ENCODE results near the gene LRRC10B.

The LRRC10B gene

DNA sequence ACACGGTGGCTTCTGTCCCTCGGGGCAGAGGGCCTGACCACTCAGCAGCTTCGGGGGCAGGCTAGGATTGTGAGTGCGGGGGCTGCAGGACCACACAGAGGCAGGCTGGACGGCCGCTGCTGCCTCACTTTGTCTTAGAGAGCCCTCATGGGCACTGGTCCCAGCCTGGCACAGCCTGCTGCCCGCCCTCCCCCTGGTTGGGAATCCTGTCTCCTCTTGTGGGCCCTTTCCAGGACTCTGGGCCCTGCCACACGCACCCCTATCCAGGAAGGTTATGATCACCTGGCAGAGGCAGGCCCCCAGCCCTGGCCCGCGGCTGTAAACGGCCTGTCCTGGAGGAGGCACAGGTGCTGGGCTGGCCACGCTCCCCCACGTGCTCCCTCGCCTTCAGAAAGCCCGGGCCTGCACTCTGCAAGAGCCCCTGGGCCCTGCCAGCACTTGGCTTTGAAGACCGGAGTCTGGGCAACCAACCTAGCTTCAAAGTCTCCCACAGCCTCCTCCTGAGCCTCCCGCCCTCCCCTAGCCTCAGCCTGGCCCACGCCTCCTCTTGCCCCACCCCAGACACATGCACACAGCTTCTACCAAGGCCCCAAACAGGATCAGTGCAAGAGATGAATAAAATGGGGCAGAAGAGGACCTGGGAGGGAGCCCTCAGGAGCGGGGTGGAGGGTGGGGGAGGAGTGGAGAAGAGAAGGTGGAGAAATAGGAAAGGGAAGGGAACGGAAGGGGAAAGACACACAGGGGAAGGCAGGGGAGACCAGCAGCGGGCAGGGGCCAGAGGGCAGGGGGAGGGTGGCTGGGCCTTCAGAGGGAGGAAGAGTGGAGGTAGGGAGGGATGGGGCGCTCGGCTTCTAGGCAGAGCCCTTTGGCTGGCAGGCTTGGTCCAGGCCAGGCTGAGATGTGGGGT, 41.4 kb downstream of the LRRC10B start:
- no peak for DNase-seq

DNA sequence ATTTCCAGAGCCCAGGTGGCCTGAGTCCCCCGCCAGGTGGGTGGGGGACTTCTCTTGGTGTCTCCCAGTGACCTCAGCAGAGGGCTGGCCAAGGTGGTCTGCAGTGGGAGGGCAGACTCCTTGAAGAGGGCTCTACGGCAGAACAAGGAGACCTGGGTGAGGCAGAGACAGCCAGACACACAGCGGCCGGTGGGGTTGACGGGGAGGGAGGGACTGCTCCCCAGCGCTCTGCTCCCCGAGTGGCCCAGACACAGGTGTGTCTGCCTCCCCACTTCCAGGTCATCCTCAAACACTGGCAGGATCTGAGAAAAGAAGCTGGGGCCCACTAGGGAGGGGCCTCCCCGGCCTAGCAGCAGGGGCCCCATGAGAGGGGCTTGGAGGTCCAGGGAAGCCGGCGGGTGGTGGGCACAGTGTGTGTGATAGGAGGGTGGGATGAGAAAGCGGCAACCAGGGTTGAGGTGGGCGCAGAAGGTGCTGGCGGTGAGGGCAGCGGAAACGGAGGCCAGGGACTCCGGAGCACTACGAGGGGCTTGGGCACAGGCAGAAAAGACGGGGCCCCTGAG, 42.2 kb downstream of the LRRC10B start:
- DNase-seq: no peak

GRCh38 chr11:61551634-61552033, 43.1 kb downstream of the LRRC10B start:
- no peak for DNase-seq

DNA sequence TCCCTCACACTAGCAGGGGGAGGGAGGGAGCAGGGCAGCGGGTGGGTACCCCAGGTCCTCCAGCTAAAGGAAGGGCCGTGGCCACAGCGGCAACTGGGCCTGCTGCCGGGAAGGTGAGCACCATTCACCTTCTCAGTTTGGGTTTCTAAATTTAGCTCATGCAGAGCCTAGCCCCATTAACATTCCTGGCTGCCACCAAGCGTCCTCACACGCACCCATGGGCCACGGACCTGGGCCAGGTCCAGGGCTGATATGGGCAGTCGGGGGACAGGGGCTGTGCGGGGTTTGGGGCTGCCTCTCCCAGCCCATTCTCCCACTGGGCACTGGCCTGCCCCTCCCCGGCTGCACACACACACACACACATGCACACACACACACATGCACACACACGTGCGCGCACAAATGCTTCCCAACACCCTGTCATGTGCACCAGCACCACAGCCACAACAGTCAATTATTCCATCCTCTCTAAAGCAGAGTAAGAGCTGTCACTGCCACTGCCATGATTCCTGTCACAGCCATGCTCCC, 43.6 kb downstream of the LRRC10B start:
- DNase-seq: no peak

DNA sequence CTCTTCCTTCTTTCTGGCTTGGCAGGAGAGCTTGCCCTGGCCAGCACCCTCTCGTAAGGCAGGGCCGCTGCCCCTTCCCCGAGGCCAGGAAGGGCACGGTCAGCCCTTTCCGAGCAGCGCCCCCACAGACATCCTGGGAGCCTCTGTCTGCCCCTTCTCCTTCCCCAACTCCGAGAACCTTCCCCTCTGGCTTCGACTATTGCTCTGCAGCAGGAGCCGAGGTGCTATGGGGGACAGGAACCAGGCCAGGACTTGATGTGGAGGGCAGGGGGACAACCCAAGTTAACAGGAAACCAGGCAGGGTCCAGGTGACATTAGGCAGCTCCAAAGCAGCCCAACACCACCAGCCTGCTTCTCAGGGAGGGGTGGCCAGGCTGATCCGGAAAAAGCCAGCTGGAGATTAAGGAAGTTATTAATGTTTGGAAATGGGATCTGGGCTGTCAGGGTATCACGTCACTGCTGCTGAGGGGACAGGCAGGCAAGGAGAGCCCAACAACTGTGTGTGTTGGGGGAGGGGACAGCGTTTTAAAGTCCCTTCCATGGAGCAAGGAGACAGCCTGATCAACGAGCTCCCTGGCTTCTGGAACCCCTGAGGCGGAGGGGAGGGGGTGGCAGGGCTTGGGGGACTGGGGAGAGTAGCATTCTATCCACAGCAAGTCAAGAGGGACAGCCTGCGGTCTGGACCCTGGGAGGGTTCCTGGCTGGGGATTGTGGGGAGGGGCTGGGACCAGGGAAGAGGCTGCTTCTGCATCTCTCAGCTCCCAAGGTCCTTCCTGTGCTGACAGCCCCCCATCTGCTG, 45.0 kb downstream of the LRRC10B start:
- DNase-seq: no peak

GRCh38 chr11:61554172-61554988, 45.8 kb downstream of the LRRC10B start:
- no peak for DNase-seq

DNA sequence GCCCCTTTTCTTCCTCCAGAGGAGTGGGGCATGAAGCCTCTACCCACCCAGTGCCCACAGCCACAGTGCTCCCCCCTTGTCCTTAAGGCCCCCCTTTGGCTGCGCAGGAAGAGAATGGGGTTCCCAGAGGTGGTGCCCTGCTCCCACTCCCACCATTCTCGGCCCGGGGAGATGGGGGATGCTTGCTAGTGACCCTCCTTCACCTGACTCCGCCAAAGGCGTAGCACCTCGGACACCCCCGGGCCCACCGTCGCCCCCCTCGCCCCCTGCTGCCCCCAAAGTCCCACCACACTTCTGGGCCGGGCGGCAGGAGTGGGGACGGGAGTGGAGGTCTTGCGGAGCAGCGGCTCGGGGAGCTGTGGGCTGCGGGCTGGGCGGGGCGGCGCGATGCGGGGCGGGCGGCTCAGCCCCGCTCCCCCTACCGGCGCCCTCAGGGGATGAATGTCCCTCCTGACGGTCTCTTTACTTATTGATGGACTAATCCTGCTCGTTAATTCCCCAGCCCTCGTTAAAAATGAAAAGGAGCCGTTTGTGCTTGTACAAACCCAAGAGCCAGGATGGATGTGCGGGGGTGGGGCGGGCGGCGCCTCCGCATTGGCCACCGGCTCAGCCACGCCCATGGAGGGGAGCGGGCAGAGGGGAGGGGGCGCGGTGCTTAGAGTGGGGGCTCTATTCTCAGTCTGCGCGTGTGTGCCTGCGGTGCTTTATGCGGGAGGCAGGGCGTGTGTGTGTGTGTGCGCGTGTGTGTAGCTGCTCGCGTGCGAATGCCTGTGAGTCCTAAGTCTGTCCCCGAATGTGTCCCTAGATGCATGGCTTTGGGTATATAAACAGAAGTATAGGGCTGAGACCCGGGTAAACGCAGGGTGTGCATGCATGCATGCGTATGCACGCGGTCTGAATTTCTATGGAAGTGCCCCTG, 46.8 kb downstream of the LRRC10B start:
- no peak for DNase-seq

DNA sequence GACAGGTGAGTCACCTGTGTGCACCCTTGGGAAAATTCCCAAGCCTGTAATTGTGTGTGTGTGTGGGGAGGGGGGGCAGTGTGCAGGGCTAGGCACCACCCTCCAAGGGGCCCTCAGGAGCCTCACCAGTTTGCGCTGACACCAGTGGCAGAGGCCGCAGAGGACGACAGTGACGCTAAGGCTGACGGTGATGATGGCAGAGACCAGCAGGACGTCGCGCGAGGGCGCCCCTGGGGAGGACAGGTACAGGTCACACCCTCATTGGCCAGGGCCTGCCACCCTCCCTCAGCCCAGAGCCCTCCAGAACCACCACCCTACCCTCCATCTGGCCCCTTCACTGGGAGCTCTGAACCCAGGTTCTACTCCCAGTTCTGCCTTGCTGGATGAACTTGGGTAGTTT, 47.4 kb downstream of the LRRC10B start:
- no peak for DNase-seq

DNA sequence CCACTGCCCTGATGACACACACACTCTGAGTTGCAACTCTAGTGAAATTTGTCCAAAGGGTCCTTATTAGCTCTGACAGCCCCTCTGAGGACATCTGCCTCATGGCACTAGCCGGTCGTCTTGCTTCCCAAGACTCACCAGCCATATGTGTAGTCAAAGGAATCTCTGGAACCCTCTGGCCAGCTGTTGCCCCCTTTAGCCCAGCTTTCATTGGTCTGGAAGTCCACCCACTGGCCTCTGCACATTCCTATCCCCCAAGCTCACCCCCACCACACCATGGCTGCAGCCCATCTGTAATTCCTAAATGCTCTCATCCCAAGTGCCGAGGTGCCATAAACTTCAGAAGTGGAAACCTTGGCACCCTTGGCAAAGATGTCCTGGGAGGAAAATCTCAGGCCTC, 48.1 kb downstream of the LRRC10B start:
- no peak for DNase-seq
